Adipocyte (in vitro differentiated cells): ENCODE results near the gene ADAT1.
"Not testable (repeated sequence)": the region's sequence is repeated elsewhere in the genome, so short reads cannot be mapped to it uniquely, and the experiment has no call there.

Experiments
- DNase-seq: peaks from one replicate; pipeline ENCODE4 v3.0.0-alpha.2; 2015; ENCODE audit warnings: low read depth
- H3K27me3 ChIP-seq: replicated peaks from 2 replicates; pipeline ENCODE4 v1.7.0; 2013; ENCODE audit warnings: mild to moderate bottlenecking, low read length, moderate library complexity; ENCODE audit not compliant: control insufficient read depth, insufficient read depth
- H3K36me3 ChIP-seq: 2 replicates; pipeline ENCODE4 v1.7.0; 2013; ENCODE audit warnings: low read length, mild to moderate bottlenecking, moderate library complexity; ENCODE audit not compliant: control insufficient read depth, insufficient read depth, severe bottlenecking
- H3K4me1 ChIP-seq: 2 replicates; pipeline ENCODE4 v1.7.0; 2013; ENCODE audit warnings: mild to moderate bottlenecking, low read length, moderate library complexity; ENCODE audit not compliant: control insufficient read depth, insufficient read depth
- H3K4me3 ChIP-seq: 2 replicates; pipeline ENCODE4 v1.7.0; 2013; ENCODE audit warnings: mild to moderate bottlenecking, low read length, moderate library complexity
- H3K9ac ChIP-seq: 2 replicates; pipeline ENCODE4 v1.7.0; 2013; ENCODE audit warnings: mild to moderate bottlenecking, low read length, moderate library complexity
- H3K9me3 ChIP-seq: 2 replicates; pipeline ENCODE4 v1.7.0; 2013; ENCODE audit warnings: mild to moderate bottlenecking, low read length, moderate library complexity; ENCODE audit not compliant: control insufficient read depth

ADAT1 gene

DNA sequence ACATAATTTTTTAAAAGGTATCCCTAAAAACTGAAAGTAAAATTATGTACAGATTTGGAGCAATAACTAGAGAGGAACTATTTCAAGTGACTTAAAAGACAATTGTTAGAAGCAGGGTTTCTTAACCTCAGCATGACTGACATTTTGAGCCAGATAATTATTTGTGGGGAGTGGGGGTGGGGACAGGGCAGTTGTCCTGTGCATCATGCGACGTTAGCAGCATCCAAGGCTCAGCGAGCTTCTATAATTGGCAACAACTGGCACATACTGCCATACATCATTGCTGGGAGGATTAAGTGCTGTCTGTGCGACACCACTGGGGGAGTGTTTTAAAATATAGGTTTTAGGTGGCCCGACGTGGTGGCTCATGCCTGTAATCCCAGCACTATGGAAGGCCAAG, 29.8 kb downstream of the ADAT1 start:
- Histone ChIP-seq H3K9ac (no peak overlapping the region), H3K36me3 (peaks cover 14% of the 10 kb centered on the region), H3K4me3 (no peak overlapping the region), H3K27me3 (no peaks in the 10 kb centered on the region), H3K9me3 (no peaks in the 10 kb centered on the region), H3K4me1 (peaks cover 25% of the 10 kb centered on the region)
- no peak for DNase-seq

DNA sequence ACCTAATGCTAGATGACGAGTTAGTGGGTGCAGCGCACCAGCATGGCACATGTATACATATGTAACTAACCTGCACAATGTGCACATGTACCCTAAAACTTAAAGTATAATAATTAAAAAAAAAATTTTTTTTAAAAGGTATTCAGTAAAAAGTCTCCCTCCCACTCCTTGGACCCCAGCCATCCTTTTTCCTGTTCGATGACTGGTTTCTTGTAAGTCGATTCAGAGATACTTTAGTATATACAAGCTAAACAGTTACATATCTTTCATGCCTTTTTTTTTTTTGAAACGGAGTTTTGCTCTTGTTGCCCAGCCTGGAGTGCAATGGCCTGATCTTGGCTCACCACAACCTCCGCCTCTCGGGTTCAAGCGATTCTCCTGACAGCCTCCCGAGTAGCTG, 31.2 kb downstream of the ADAT1 start:
- DNase-seq, H3K9me3 ChIP-seq, H3K36me3 ChIP-seq, H3K9ac ChIP-seq, H3K4me3 ChIP-seq, H3K27me3 ChIP-seq: not testable (repeated sequence)
- H3K4me1 ChIP-seq = peaks cover 25% of the 10 kb centered on the region

DNA sequence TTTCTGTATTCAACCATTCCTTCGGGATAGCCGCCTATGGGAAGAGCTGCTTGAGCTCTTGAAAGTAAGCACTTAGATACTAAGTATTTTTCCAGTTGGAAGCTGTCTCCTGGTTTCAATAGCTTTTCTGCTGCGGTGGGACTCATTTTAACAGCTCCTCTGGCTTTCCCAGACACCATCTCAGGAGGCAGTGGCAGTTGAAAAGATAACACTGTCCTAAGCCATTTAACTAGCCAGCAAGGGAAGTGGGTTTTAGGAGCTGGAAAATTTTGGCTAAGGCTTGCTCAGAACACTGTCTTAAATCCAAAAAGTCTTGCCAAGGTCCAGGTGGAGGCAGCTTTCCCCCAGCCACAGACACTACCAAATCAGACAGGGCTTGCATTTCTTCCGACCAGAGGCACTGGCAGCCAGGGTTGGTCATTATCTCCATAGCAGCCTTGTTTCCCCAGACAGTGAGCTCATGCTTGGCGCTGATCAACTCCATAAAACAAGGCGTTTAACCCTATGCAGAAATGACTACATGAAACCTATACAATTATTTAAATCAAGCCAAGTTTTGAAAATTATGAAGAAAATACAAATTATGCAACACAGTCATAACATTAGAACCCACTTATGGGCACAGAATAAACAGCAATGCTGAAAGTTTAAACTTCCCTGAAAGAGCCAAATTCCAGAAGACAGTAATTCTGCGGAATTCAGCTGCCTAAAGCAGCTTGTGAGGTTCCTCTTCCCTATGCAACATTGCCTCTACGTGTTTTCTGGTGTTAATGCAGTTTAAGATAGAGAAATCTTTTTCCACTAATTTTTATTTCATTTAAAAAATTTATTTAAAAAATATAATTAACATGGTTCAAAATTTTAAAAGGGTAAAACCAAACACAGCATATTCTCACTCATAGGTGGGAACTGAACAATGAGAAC, 31.9 kb downstream of the ADAT1 start:
- no peaks in the 10 kb centered on the region for H3K27me3 ChIP-seq
- no peaks in the 10 kb centered on the region for H3K9me3 ChIP-seq
- H3K4me1 ChIP-seq = peaks cover 25% of the 10 kb centered on the region
- DNase-seq = peak; percentile 69
- H3K9ac ChIP-seq = peak overlapping the region; percentile 33
- peak overlapping the region; percentile 32 for H3K4me3 ChIP-seq
- peaks cover 5% of the 10 kb centered on the region for H3K36me3 ChIP-seq

DNA sequence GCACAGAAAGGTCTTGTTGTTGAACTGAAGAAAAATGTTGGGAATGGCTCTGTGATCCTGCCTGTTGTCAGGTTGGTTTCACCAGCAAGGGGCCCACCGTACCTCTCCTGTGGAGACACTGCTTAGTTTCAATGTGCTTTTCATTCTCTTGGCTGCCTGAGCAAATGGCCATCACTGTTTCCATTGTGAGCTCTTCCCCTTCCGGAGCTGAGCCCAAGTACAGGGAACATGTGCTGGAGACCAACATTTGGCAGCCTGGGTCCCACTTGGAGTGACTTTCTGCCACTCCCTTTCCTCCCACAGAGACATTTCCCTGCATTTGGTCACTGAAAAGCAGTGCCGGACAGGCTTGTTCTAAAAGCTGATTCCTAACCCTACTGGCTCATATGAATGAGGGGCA, 33.8 kb downstream of the ADAT1 start:
- Histone ChIP-seq H3K36me3 (peaks cover 3% of the 10 kb centered on the region), H3K27me3 (no peaks in the 10 kb centered on the region), H3K4me1 (peaks cover 25% of the 10 kb centered on the region), H3K4me3 (no peak overlapping the region), H3K9me3 (no peaks in the 10 kb centered on the region), H3K9ac (no peak overlapping the region)
- no peak for DNase-seq

DNA sequence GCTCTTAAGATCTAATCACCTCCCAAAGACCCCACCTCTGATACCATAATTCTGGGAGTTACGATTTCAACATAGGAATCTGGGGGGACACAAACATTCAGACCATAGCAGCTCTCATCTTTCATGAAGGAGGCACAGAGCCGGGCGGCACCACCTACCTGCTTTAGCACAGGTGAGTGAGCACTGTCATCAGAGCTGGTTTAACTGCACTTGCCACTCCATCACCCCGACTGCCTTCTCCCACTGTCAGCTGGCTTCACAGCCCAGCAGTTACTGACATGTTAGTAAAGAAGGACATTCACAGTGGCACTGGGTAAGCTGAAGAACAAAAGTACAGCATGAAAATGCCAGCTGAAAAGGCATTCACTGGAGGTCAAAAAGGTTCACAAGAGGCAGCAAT, 34.4 kb downstream of the ADAT1 start:
- DNase-seq = no peak
- Histone ChIP-seq H3K9ac (no peak overlapping the region), H3K36me3 (no peaks in the 10 kb centered on the region), H3K9me3 (no peaks in the 10 kb centered on the region), H3K4me1 (peaks cover 25% of the 10 kb centered on the region), H3K4me3 (no peak overlapping the region), H3K27me3 (no peaks in the 10 kb centered on the region)

DNA sequence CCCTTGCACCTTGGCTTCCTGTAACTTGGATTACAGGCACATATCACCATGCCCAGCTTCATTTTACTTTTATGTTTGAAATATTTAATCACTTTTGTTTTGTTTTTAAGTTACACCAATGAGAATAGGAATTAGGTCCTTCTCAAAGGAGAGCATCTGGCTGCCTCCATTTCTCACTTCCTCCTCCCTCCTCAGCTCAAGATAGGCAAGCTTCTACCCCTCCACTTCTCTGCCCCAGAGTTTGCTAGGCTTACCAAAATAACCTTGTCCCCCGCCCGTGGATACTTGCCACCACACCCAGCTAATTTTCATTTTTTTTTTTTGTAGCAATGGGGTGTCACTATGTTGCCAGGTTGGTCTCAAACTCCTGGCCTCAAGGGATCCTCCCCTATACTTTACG, 39.0 kb downstream of the ADAT1 start:
- Histone ChIP-seq H3K4me1 (peaks cover 5% of the 10 kb centered on the region), H3K4me3 (no peak overlapping the region), H3K27me3 (no peaks in the 10 kb centered on the region), H3K36me3 (peaks cover 8% of the 10 kb centered on the region), H3K9me3 (no peaks in the 10 kb centered on the region), H3K9ac (no peak overlapping the region)
- DNase-seq = no peak

DNA sequence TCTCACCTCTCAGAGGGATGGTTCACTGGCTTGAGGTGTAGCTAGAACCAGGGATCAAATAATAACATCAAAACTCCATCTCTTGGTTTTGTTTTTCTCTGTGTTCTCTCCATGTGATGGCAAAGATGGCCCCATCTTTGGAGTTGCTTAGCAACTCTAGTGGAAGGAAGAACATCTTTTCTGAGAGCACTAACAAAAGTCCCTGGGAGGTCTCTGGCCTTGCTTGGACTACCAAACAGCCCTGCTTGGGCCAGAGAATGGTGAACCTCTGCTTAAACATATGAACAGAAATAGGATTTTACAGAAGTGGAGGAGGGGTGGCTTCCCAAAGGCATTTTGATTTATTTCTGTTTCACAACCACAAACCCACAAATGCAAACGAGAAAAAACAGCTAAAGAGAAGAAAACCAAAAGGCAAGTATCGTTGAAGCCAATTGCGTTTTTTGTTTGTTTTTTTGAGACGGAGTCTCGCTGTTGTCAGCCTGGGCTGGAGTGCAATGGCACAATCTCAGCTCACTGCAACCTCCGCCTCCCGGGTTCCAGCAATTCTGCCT, 43.7 kb downstream of the ADAT1 start:
- no peaks in the 10 kb centered on the region for H3K27me3 ChIP-seq
- H3K4me1 ChIP-seq = no peaks in the 10 kb centered on the region
- H3K4me3 ChIP-seq = no peak overlapping the region
- DNase-seq = no peak
- peaks cover 49% of the 10 kb centered on the region for H3K36me3 ChIP-seq
- H3K9me3 ChIP-seq = no peaks in the 10 kb centered on the region
- no peak overlapping the region for H3K9ac ChIP-seq

DNA sequence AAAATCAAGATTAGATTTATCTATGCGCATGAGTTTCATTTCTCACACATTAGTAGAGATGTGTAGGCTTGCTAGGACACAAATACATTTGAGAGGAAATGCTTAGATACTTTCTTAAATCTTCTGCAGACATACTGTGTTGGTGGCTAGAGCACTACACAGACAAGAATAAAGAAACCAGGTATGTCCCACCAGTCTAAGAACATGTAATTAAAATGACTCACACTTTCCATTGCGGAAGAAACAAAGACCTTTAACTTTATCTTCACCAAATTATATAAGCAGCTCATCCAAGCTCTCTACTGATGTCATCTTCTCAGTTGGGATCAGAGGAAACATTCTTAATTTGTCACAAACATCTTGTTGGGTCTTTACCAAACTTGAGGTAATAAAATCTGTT, 44.4 kb downstream of the ADAT1 start:
- H3K4me3 ChIP-seq = no peak overlapping the region
- H3K4me1 ChIP-seq = no peaks in the 10 kb centered on the region
- H3K27me3 ChIP-seq = no peaks in the 10 kb centered on the region
- H3K9ac ChIP-seq = no peak overlapping the region
- no peaks in the 10 kb centered on the region for H3K9me3 ChIP-seq
- DNase-seq = no peak
- peaks cover 56% of the 10 kb centered on the region for H3K36me3 ChIP-seq

DNA sequence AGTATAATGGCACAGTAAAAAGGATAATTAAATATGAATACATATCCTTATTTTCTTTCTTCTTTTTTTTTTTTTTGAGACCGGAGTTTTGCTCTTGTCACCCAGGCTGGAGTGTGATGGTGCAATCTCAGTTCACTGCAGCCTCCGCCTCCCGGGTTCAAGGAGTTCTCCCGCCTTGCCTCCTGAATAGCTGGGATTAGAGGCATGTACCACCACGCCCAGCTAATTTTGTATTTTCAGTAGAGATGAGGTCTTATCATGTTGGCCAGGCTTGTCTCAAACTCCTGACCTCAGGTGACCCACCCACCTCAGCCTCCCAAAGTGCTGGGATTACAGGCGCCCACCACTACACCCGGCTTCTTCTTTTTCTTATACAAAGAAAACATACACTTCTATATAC, 44.9 kb downstream of the ADAT1 start:
- peaks cover 4% of the 10 kb centered on the region for H3K4me1 ChIP-seq
- peaks cover 61% of the 10 kb centered on the region for H3K36me3 ChIP-seq
- no peak for DNase-seq

DNA sequence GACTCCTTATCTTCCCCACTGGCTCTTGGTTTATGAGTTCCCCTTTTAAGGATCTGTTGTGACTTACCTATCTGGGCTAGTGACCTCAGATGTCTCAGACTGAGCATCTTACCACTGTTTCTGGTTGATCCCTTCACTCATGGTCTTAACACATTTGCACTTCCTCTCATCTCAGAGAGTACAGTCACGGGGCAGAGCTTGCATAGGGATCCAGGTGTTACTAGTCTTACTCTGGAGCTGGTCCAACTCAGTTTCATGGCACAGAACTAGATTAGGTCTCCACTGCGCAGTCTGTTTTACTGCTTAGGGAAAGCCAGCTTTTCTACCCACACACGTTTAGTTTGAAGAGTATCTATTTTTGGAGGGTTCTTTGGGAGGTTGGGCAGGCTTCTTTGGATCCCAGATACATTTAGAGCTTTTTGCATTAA, 46.7 kb downstream of the ADAT1 start:
- Histone ChIP-seq H3K36me3 (peaks cover 77% of the 10 kb centered on the region), H3K9ac (no peak overlapping the region), H3K9me3 (no peaks in the 10 kb centered on the region), H3K4me3 (no peak overlapping the region), H3K27me3 (no peaks in the 10 kb centered on the region), H3K4me1 (peaks cover 10% of the 10 kb centered on the region)
- no peak for DNase-seq

More for the DNA sequence above, 44.9 kb downstream of the ADAT1 start:
- Histone ChIP-seq H3K4me3 (no peak overlapping the region), H3K9me3 (no peaks in the 10 kb centered on the region), H3K9ac (no peak overlapping the region), H3K27me3 (no peaks in the 10 kb centered on the region)

DNA sequence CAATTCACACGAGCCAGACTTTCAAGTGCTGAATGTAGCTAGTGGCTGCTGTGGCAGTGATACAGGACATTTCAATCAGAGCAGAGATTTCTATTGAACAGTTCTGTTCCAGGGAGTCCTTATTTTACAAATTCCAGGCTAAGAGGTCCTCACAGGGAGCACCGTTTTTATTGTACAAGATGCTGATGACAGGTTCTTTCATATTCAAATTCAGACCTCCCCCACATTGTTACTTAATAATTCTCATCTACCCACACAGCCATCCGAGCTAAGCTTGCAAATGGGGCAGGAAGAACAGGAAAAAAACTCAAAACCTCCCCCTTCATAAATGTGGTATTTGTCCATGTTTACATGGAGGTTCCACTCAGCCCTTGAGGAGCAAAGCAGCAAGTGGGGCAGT, 47.1 kb downstream of the ADAT1 start:
- H3K36me3 ChIP-seq = peaks cover 81% of the 10 kb centered on the region
- no peak overlapping the region for H3K4me3 ChIP-seq
- H3K9ac ChIP-seq = no peak overlapping the region
- H3K27me3 ChIP-seq = no peaks in the 10 kb centered on the region
- peaks cover 10% of the 10 kb centered on the region for H3K4me1 ChIP-seq
- no peak for DNase-seq
- H3K9me3 ChIP-seq = no peaks in the 10 kb centered on the region
